Neutrophil (primary cell): ENCODE results near the gene SRSF4.

ENCODE experiments used
- H3K27ac ChIP-seq: fragments of 200-600 bp; sonication (generic); 2 replicates; pipeline ENCODE4 v1.5.1; 2016; ENCODE audit warnings: mild to moderate bottlenecking, moderate library complexity
- H3K27me3 ChIP-seq: fragments of 200-600 bp; sonication (generic); 2 replicates; pipeline ENCODE4 v1.6.0; 2016; ENCODE audit warnings: mild to moderate bottlenecking
- H3K36me3 ChIP-seq: fragments of 200-600 bp; sonication (generic); 2 replicates; pipeline ENCODE4 v1.5.1; 2017
- H3K4me1 ChIP-seq, 2 experiments: fragments of 200-600 bp in 1 of 2; sonication (generic) in 1 of 2; 1 replicate in 1 of 2; 2 replicates in 1 of 2; pipeline versions ENCODE4 v1.5.1 to v1.6.1; 2013 to 2016; ENCODE audit warnings: low read depth in 1 of 2, low read length in 1 of 2, mild to moderate bottlenecking in 1 of 2, moderate library complexity in 1 of 2; ENCODE audit not compliant: control insufficient read depth in 1 of 2, insufficient read depth in 1 of 2
- H3K4me3 ChIP-seq, 2 experiments: fragments of 200-600 bp in 1 of 2; sonication (generic) in 1 of 2; 1 replicate in 1 of 2; 2 replicates in 1 of 2; pipeline ENCODE4 v1.5.1; 2013 to 2016; ENCODE audit warnings: low read depth in 1 of 2, low read length in 1 of 2, mild to moderate bottlenecking in 1 of 2, moderate library complexity in 1 of 2
- H3K9me3 ChIP-seq: fragments of 200-600 bp; sonication (generic); 2 replicates; pipeline ENCODE4 v1.5.1; 2016
- TF ChIP-seq, protein P1 (sequence below): fragments of 200-600 bp; sonication (generic); IDR thresholded peaks from 2 replicates; pipeline ENCODE4 v1.5.1; 2016; ENCODE audit warnings: antibody characterized with exemption

The SRSF4 gene

DNA sequence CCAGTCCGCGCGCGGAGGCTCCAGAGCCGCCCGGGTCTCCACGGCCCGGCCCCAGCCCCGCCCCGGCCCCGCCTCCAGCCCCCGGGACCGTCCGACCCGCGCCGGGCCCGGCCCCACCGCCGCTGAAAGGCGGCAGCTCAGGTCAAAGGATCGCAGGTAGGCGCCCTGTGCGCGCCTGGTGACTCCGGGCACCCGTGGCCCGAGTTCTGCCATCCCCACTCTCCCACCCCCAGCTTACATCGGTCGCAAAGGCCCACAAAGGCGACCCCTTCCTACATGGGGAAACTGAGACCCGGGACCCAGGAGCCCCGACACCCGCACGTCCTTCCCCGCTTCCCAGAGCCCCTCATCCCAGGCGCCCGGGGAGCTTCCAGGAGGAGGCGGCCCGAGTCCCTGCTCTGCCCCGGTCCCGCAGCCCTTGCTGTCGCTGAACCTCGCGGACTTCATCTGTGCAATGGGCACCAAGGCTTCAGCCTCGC lies 57.8 kb downstream of the SRSF4 start, which contains the start of gene TMEM200B:
Gene TMEM200B (minus strand): TSS at position 17 of the 479 bp plus-strand sequence. CDS start 2,075 bp downstream, outside the sequence.
- H3K27ac ChIP-seq, result no peak within 1 kb of the TSS
- TF ChIP-seq, protein P1, sequence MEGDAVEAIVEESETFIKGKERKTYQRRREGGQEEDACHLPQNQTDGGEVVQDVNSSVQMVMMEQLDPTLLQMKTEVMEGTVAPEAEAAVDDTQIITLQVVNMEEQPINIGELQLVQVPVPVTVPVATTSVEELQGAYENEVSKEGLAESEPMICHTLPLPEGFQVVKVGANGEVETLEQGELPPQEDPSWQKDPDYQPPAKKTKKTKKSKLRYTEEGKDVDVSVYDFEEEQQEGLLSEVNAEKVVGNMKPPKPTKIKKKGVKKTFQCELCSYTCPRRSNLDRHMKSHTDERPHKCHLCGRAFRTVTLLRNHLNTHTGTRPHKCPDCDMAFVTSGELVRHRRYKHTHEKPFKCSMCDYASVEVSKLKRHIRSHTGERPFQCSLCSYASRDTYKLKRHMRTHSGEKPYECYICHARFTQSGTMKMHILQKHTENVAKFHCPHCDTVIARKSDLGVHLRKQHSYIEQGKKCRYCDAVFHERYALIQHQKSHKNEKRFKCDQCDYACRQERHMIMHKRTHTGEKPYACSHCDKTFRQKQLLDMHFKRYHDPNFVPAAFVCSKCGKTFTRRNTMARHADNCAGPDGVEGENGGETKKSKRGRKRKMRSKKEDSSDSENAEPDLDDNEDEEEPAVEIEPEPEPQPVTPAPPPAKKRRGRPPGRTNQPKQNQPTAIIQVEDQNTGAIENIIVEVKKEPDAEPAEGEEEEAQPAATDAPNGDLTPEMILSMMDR, result no peak
- H3K36me3 ChIP-seq, result peaks cover 18% of the 10 kb centered on the region
- H3K9me3 ChIP-seq, result no peaks in the 10 kb centered on the region
- H3K27me3 ChIP-seq, result peaks cover 100% of the 10 kb centered on the region
- peaks cover 17 to 39% of the 10 kb centered on the region in 2 experiments for H3K4me1 ChIP-seq
- peak within 1 kb of the TSS in 1 of 2 experiments; percentile 32 for H3K4me3 ChIP-seq

DNA sequence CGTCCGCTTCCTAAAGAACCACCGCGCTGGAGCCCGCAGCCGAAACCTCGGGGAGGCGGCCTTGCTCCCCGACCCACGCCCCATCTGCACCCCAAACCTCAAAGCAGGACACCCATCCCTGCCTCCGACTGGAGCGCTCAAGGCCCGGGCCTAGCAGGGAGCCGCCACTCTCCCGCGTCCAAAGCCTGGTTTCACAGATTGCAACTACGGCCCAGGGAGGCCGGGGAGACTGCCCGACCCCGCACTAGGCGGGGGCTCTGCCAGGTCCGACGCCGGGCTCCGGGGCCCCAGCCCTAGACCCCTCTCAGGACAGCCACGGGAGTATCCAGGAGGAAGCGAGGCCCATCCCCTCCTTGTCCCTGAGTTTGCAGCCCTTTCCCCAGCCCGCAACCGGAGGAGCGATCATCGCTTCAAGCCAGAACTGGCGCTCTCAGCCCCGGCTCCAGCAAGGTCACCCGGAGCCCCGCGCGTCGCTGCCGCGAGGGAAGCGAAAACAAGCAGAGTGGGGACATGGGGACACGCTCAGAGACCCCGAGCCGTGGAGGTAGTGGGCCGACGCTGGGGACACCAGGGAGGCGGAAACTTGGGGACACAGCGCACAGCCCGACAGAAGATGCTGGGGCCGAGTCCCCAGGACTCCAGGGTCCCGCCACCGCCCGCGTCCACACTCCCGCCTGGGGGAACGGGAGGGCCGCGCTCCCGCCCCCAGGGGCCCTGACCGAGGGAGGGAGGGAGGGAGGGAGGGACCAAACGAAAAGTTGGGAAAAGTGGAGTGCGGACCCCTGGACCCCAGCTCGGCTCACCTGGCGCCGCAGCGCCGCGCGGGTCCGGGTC lies 58.4 kb downstream of the SRSF4 start:
- Histone ChIP-seq H3K36me3 (peaks cover 25% of the 10 kb centered on the region), H3K27ac (no peak overlapping the region), H3K4me1 (peaks cover 17 to 39% of the 10 kb centered on the region in 2 experiments), H3K27me3 (peaks cover 94% of the 10 kb centered on the region), H3K9me3 (no peaks in the 10 kb centered on the region), H3K4me3 (peak overlapping the region in 1 of 2 experiments; percentile 10)
- TF ChIP-seq, protein P1, result no peak

DNA sequence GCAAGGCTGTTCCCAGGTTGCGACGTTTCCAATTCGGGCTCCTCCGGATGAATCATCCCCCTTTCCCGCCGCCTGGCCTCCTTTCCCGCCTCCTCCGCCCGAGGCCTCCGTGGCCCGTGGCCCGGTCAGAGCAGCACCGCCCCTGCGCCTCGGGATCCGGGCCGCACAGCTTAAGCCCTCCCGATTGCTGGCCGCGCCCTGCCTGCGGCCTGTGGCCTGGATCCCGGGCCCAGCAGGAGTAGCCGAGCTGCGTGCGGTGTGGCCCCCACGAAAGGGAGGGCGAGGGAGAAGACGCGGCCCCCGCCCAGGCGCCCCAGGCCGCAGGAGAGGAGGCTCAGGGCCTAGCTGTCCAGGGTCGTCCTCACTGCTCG lies 59.0 kb downstream of the SRSF4 start:
- Histone ChIP-seq H3K36me3 (peaks cover 31% of the 10 kb centered on the region), H3K9me3 (no peaks in the 10 kb centered on the region), H3K4me1 (peaks cover 17 to 39% of the 10 kb centered on the region in 2 experiments), H3K27ac (no peak overlapping the region), H3K27me3 (peaks cover 88% of the 10 kb centered on the region), H3K4me3 (no peak overlapping the region)
- TF ChIP-seq, protein P1, result no peak

DNA sequence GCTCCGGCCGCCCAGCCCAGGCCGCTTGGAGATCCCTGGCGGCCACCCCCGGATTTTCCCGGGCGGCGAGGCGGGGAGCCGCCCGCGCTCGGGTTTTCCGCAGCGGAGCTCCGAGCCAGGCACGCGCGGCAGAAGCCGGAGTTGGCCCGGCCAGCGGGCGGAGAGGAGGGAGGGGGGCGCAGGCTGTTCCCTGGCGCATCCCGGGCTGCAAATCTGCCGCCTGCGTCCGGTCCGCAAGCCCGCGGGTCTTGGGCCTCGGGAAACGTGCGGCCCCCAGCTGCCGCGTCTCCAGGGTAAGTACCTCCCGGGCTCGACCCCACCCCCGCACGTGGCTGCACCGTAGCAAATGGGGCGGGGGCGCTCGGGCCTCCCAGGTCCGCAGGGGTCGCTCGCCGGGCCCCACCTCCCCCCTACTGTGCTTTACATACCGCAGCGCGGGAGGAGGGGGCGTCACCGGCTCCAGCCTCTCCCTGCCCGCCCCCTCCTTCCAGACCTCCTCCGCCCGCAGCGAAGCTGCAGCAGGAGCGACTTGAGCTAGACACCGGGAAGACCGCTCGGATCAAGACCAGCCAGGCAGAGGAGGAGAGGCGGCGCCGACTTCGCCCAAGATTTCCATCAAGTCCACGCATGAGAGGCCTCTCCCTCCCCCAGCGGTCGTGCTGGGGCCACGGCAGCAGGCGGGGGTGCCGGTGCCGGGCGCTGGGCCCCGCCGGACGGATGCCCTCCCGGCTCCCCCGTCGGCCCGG lies 59.6 kb downstream of the SRSF4 start:
- Histone ChIP-seq H3K27ac (no peak overlapping the region), H3K4me1 (peaks cover 17 to 39% of the 10 kb centered on the region in 2 experiments), H3K27me3 (peaks cover 82% of the 10 kb centered on the region), H3K4me3 (no peak overlapping the region), H3K9me3 (no peaks in the 10 kb centered on the region), H3K36me3 (peaks cover 36% of the 10 kb centered on the region)
- TF ChIP-seq, protein P1, result no peak

DNA sequence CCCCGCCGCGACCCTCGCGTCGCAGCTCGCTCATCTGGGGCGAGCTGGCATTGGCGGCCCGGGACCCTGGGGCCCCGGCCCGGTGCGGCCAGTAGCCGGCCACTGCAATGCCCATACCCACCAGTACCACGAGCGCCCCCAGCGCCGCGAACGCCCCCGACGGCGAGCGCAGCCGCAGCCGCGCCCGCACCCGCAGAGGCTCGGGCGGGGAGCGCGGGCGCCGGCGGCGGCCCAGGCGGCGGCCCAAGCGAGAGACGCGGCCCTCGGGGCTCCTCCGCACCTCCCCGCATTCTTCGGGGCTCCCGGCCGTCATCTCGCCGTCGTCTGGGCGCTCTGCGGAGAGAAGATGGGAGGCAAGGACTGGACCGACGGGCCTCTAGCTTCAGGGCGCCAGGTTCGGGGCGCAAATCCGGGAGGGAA lies 60.2 kb downstream of the SRSF4 start:
- no peak overlapping the region for H3K27ac ChIP-seq

More for the DNA sequence above, 60.2 kb downstream of the SRSF4 start:
- Histone ChIP-seq H3K9me3 (no peaks in the 10 kb centered on the region), H3K4me3 (no peak overlapping the region), H3K36me3 (peaks cover 42% of the 10 kb centered on the region), H3K27me3 (peaks cover 76% of the 10 kb centered on the region), H3K4me1 (peaks cover 17 to 39% of the 10 kb centered on the region in 2 experiments)
- TF ChIP-seq, protein P1, result no peak
